Activated CD4-positive, alpha-beta memory T cell treated with anti-CD3 and anti-CD28 coated beads for 36 hours (primary cell): ENCODE data around the gene GALNT10. TPM values are rescaled to one million over a fixed set of nuclear protein-coding genes. Genes with fewer than 3 reads are reported as not detected.

ENCODE experiments used
- CTCF ChIA-PET: fragments of 350-600 bp; sonication (Branson Sonifier 250); formaldehyde crosslinking; loops from one replicate; lab custom pipeline; 2021; ENCODE audit warnings: antibody characterized with exemption, inconsistent platforms; lab: Charles Lee
- POLR2A ChIA-PET: fragments of 350-600 bp; sonication (Branson Sonifier 250); formaldehyde crosslinking; loops from one replicate; lab custom pipeline; 2021; ENCODE audit warnings: antibody characterized with exemption; lab: Charles Lee
- DNase-seq: peaks from one replicate; pipeline ENCODE4 v3.0.0-alpha.2; 2020
- H3K27ac Mint-ChIP-seq: one replicate; pipeline ENCODE4 v1.8.0; 2021; ENCODE audit warnings: mixed read lengths
- H3K27me3 Mint-ChIP-seq: one replicate; pipeline ENCODE4 v1.8.0; 2021; ENCODE audit warnings: mixed read lengths
- H3K36me3 Mint-ChIP-seq: one replicate; pipeline ENCODE4 v1.8.0; 2021; ENCODE audit warnings: mixed read lengths
- H3K4me1 Mint-ChIP-seq: one replicate; pipeline ENCODE4 v1.8.0; 2021; ENCODE audit warnings: low read depth, mixed read lengths
- H3K4me3 Mint-ChIP-seq: one replicate; pipeline ENCODE4 v1.8.0; 2021; ENCODE audit warnings: mild to moderate bottlenecking, mixed read lengths
- H3K9me3 Mint-ChIP-seq: one replicate; pipeline ENCODE4 v1.8.0; 2021; ENCODE audit warnings: mixed read lengths
- intact Hi-C: fragments of 100-400 bp; cut with micrococcal nuclease; formaldehyde crosslinking; loops from one replicate; pipeline ENCODE4 v1.15.1; 2023
- total RNA-seq, 2 experiments: library from RNA; stranded (reverse); gene quantifications; one replicate each; pipeline ENCODE4 v1.2.3, GENCODE V29; 2021

Gene GALNT10
- total RNA-seq, 2 experiments from 2014 or later, result 23.8 to 26.9 TPM

- Mint-ChIP-seq H3K36me3 (peaks cover 2% of the 10 kb centered on the region), H3K4me3 (no peak overlapping the region), H3K4me1 (peaks cover 2% of the 10 kb centered on the region), H3K27ac (no peak overlapping the region), H3K9me3 (no peaks in the 10 kb centered on the region), H3K27me3 (no peaks in the 10 kb centered on the region)
- DNase-seq, result no peak
- ChIA-PET CTCF (no interaction called here), POLR2A (no interaction called here)
- intact Hi-C loops, result no loop called here
These were observed 177.7 kb downstream of the GALNT10 start for GRCh38 chr5:154368041-154368800.

- POLR2A ChIA-PET, result no interaction called here
- Mint-ChIP-seq H3K36me3 (peaks cover 2% of the 10 kb centered on the region), H3K9me3 (no peaks in the 10 kb centered on the region), H3K4me3 (no peak overlapping the region), H3K27me3 (no peaks in the 10 kb centered on the region), H3K4me1 (peaks cover 2% of the 10 kb centered on the region), H3K27ac (no peak overlapping the region)
- DNase-seq, result no peak
- intact Hi-C loops, result no loop called here
- CTCF ChIA-PET, result no interaction called here
These were observed 179.1 kb downstream of the GALNT10 start for GRCh38 chr5:154369682-154370081.

GRCh38 chr5:154370119-154370518, 179.6 kb downstream of the GALNT10 start:
- Mint-ChIP-seq H3K4me1 (peaks cover 2% of the 10 kb centered on the region), H3K4me3 (no peak overlapping the region), H3K9me3 (no peaks in the 10 kb centered on the region), H3K27me3 (no peaks in the 10 kb centered on the region), H3K36me3 (peaks cover 2% of the 10 kb centered on the region), H3K27ac (no peak overlapping the region)
- no peak for DNase-seq
- intact Hi-C loops, result no loop called here
- POLR2A ChIA-PET, result no interaction called here
- CTCF ChIA-PET, result no interaction called here

- Mint-ChIP-seq H3K27ac (no peak overlapping the region), H3K4me3 (no peak overlapping the region), H3K4me1 (peaks cover 2% of the 10 kb centered on the region), H3K36me3 (peaks cover 4% of the 10 kb centered on the region), H3K9me3 (no peaks in the 10 kb centered on the region), H3K27me3 (no peaks in the 10 kb centered on the region)
- ChIA-PET POLR2A (no interaction called here), CTCF (no interaction called here)
- intact Hi-C loops, result no loop called here
- no peak for DNase-seq
These were observed 180.3 kb downstream of the GALNT10 start for GRCh38 chr5:154370813-154371212.

GRCh38 chr5:154371687-154372086, 181.2 kb downstream of the GALNT10 start:
- intact Hi-C loops, result no loop called here
- Mint-ChIP-seq H3K27me3 (no peaks in the 10 kb centered on the region), H3K36me3 (peaks cover 7% of the 10 kb centered on the region), H3K4me1 (peaks cover 2% of the 10 kb centered on the region), H3K4me3 (no peak overlapping the region), H3K9me3 (no peaks in the 10 kb centered on the region), H3K27ac (no peak overlapping the region)
- CTCF ChIA-PET, result no interaction called here
- no peak for DNase-seq
- POLR2A ChIA-PET, result no interaction called here

- POLR2A ChIA-PET, result no interaction called here
- Mint-ChIP-seq H3K36me3 (peaks cover 13% of the 10 kb centered on the region), H3K4me1 (no peaks in the 10 kb centered on the region), H3K9me3 (no peaks in the 10 kb centered on the region), H3K27me3 (no peaks in the 10 kb centered on the region), H3K4me3 (no peak overlapping the region), H3K27ac (no peak overlapping the region)
- DNase-seq, result no peak
- intact Hi-C loops, result no loop called here
- CTCF ChIA-PET, result no interaction called here
These were observed 182.1 kb downstream of the GALNT10 start for GRCh38 chr5:154372661-154373060.

- intact Hi-C loops, result no loop called here
- Mint-ChIP-seq H3K27ac (no peak overlapping the region), H3K27me3 (no peaks in the 10 kb centered on the region), H3K4me1 (no peaks in the 10 kb centered on the region), H3K4me3 (no peak overlapping the region), H3K36me3 (peaks cover 17% of the 10 kb centered on the region), H3K9me3 (no peaks in the 10 kb centered on the region)
- CTCF ChIA-PET, result no interaction called here
- POLR2A ChIA-PET, result no interaction called here
- DNase-seq, result no peak
These were observed 182.8 kb downstream of the GALNT10 start for GRCh38 chr5:154373326-154373725.

GRCh38 chr5:154373729-154374179, 183.2 kb downstream of the GALNT10 start:
- Mint-ChIP-seq H3K9me3 (no peaks in the 10 kb centered on the region), H3K4me1 (no peaks in the 10 kb centered on the region), H3K36me3 (peaks cover 17% of the 10 kb centered on the region), H3K27ac (no peak overlapping the region), H3K4me3 (no peak overlapping the region), H3K27me3 (no peaks in the 10 kb centered on the region)
- ChIA-PET CTCF (no interaction called here), POLR2A (no interaction called here)
- intact Hi-C loops, result no loop called here
- DNase-seq, result no peak

GRCh38 chr5:154374264-154374663, 183.7 kb downstream of the GALNT10 start:
- CTCF ChIA-PET, result no interaction called here
- DNase-seq, result no peak
- POLR2A ChIA-PET, result no interaction called here
- Mint-ChIP-seq H3K36me3 (peaks cover 17% of the 10 kb centered on the region), H3K9me3 (no peaks in the 10 kb centered on the region), H3K4me1 (no peaks in the 10 kb centered on the region), H3K4me3 (no peak overlapping the region), H3K27me3 (no peaks in the 10 kb centered on the region), H3K27ac (no peak overlapping the region)
- intact Hi-C loops, result no loop called here

- Mint-ChIP-seq H3K4me3 (no peak overlapping the region), H3K36me3 (peaks cover 20% of the 10 kb centered on the region), H3K27me3 (no peaks in the 10 kb centered on the region), H3K9me3 (no peaks in the 10 kb centered on the region), H3K27ac (no peak overlapping the region), H3K4me1 (no peaks in the 10 kb centered on the region)
- ChIA-PET POLR2A (no interaction called here), CTCF (no interaction called here)
- intact Hi-C loops, result no loop called here
- DNase-seq, result no peak
These were observed 184.9 kb downstream of the GALNT10 start for GRCh38 chr5:154375329-154376008.

- ChIA-PET CTCF (no interaction called here), POLR2A (no interaction called here)
- intact Hi-C loops, result no loop called here
- Mint-ChIP-seq H3K27me3 (no peaks in the 10 kb centered on the region), H3K36me3 (peaks cover 24% of the 10 kb centered on the region), H3K27ac (no peak overlapping the region), H3K4me1 (no peaks in the 10 kb centered on the region), H3K4me3 (no peak overlapping the region), H3K9me3 (no peaks in the 10 kb centered on the region)
- DNase-seq, result no peak
These were observed 185.9 kb downstream of the GALNT10 start for GRCh38 chr5:154376481-154376880.

GRCh38 chr5:154377754-154378533, 187.4 kb downstream of the GALNT10 start:
- intact Hi-C loops, result no loop called here
- Mint-ChIP-seq H3K27me3 (no peaks in the 10 kb centered on the region), H3K36me3 (peaks cover 36% of the 10 kb centered on the region), H3K9me3 (no peaks in the 10 kb centered on the region), H3K27ac (no peak overlapping the region), H3K4me1 (no peaks in the 10 kb centered on the region), H3K4me3 (no peak overlapping the region)
- no peak for DNase-seq
- ChIA-PET POLR2A (interaction anchor here (0.6 kb wide), 1 partner anchor 292 kb away, joined by 4 read pairs; no protein-coding TSS in a partner anchor), CTCF (no interaction called here)
